ENCODE results near the gene DCHS1.

DNA sequence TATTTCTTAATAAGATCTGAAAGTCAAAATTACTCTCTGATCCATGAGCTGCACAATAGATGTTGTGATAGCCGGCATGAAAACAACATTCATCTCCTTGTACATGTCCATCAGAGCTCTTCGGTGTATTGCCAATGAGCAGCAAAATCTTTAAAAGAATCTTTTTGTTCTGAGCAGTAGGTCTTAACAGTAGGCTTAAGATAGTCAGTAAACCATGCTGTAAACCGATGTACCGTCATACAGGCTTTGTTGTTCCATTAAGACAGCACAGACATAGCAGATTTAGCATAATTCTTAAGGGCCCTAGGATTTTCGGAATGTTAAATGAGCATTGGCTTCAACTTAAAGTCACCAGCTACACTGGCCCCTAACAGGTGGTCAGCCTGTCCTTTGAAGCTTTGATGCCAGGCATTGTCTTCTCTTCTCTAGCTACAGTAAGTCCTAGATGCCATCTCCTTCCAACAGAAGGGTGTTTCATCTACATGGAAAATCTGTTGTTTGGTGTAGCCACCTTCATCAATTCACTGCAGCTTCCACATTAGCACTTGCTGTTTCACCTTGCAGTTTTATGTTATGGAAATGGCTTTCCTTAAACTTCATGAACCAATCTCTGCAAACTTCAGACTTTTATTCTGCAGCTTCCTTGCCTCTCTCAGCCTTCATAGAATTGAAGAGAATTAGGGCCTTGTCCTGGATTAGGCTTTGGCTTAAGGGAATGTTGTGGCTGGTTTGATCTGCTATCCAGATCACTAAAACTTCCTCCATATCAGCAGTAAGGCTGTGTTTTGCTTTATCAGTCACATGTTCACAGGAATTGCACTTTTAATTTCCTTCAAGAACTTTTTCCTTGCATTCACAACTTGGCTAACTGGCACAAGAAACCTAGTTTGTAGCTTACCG, 80.5 kb downstream of the DCHS1 start:
- TF ChIP-seq, protein P1, sequence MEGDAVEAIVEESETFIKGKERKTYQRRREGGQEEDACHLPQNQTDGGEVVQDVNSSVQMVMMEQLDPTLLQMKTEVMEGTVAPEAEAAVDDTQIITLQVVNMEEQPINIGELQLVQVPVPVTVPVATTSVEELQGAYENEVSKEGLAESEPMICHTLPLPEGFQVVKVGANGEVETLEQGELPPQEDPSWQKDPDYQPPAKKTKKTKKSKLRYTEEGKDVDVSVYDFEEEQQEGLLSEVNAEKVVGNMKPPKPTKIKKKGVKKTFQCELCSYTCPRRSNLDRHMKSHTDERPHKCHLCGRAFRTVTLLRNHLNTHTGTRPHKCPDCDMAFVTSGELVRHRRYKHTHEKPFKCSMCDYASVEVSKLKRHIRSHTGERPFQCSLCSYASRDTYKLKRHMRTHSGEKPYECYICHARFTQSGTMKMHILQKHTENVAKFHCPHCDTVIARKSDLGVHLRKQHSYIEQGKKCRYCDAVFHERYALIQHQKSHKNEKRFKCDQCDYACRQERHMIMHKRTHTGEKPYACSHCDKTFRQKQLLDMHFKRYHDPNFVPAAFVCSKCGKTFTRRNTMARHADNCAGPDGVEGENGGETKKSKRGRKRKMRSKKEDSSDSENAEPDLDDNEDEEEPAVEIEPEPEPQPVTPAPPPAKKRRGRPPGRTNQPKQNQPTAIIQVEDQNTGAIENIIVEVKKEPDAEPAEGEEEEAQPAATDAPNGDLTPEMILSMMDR (IDR thresholded peaks at IDR 0.05) = no peak
- TF ChIP-seq POLR2A (IDR thresholded peaks at IDR 0.05) = no peak

All from uterus (tissue), 2 donors.